ENCODE results near the gene TLX1. TPM values are rescaled to one million over a fixed set of nuclear protein-coding genes. Genes with fewer than 3 reads are reported as not detected.

Gene TLX1
- total and polyA plus RNA-seq, 2 experiments from 2014 or later = 0.68 TPM; not detected in 1

GRCh38 chr10:101095550-101096213 lies 35.4 kb upstream of the TLX1 start:
- H3K36me3 ChIP-seq (replicated peaks; ENCODE audit: insufficient read depth, low read depth) = no peaks in the 10 kb centered on the region
- H3K27ac ChIP-seq = no peak overlapping the region
- H3K27me3 ChIP-seq = peaks cover 40% of the 10 kb centered on the region
- no peaks in the 10 kb centered on the region for H3K9me3 ChIP-seq (ENCODE audit: low read depth)
- no peaks in the 10 kb centered on the region for H4K20me1 ChIP-seq (ENCODE audit: insufficient read depth, poor library complexity, severe bottlenecking)
- peak; percentile 82 for DNase-seq (ENCODE audit: low spot score)
- H2AFZ ChIP-seq = no peak overlapping the region
- H3K4me3 ChIP-seq = no peak overlapping the region
- WGBS (ENCODE audit: low lambda C conversion rate, missing lambda C conversion rate) = 20% methylated on average over 7 of the region's 7 CpGs
- no peaks in the 10 kb centered on the region for H3K9me2 ChIP-seq (replicated peaks; ENCODE audit: insufficient read depth)
- H3K4me2 ChIP-seq = no peak overlapping the region
- H3K79me2 ChIP-seq = no peaks in the 10 kb centered on the region
- TF ChIP-seq EZH2 (IDR thresholded peaks at IDR 0.05; ENCODE audit: borderline replicate concordance) (no peak), EZH2phosphoT487 (IDR thresholded peaks at IDR 0.05; ENCODE audit: low read depth, severe bottlenecking, unreplicated experiment) (no peak)
- TF ChIP-seq, protein P1, sequence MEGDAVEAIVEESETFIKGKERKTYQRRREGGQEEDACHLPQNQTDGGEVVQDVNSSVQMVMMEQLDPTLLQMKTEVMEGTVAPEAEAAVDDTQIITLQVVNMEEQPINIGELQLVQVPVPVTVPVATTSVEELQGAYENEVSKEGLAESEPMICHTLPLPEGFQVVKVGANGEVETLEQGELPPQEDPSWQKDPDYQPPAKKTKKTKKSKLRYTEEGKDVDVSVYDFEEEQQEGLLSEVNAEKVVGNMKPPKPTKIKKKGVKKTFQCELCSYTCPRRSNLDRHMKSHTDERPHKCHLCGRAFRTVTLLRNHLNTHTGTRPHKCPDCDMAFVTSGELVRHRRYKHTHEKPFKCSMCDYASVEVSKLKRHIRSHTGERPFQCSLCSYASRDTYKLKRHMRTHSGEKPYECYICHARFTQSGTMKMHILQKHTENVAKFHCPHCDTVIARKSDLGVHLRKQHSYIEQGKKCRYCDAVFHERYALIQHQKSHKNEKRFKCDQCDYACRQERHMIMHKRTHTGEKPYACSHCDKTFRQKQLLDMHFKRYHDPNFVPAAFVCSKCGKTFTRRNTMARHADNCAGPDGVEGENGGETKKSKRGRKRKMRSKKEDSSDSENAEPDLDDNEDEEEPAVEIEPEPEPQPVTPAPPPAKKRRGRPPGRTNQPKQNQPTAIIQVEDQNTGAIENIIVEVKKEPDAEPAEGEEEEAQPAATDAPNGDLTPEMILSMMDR (IDR thresholded peaks at IDR 0.05; ENCODE audit: poor library complexity) = peak; percentile 78
- no peaks in the 10 kb centered on the region for H3K4me1 ChIP-seq (ENCODE audit: insufficient read depth)

GRCh38 chr10:101096378-101096777 lies 34.7 kb upstream of the TLX1 start:
- Histone ChIP-seq H3K9me3 (ENCODE audit: low read depth) (no peaks in the 10 kb centered on the region), H3K4me1 (ENCODE audit: insufficient read depth) (no peaks in the 10 kb centered on the region), H3K79me2 (no peaks in the 10 kb centered on the region), H3K27me3 (peaks cover 45% of the 10 kb centered on the region), H3K27ac (no peak overlapping the region), H2AFZ (no peak overlapping the region), H4K20me1 (ENCODE audit: insufficient read depth, poor library complexity, severe bottlenecking) (no peaks in the 10 kb centered on the region), H3K36me3 (replicated peaks; ENCODE audit: insufficient read depth, low read depth) (no peaks in the 10 kb centered on the region), H3K4me2 (no peak overlapping the region), H3K9me2 (replicated peaks; ENCODE audit: insufficient read depth) (no peaks in the 10 kb centered on the region), H3K4me3 (no peak overlapping the region)
- no peak for DNase-seq (ENCODE audit: low spot score)
- 92% methylated on average over 4 of the region's 4 CpGs for WGBS (ENCODE audit: low lambda C conversion rate, missing lambda C conversion rate)
- TF ChIP-seq EZH2 (IDR thresholded peaks at IDR 0.05; ENCODE audit: borderline replicate concordance) = no peak

DNA sequence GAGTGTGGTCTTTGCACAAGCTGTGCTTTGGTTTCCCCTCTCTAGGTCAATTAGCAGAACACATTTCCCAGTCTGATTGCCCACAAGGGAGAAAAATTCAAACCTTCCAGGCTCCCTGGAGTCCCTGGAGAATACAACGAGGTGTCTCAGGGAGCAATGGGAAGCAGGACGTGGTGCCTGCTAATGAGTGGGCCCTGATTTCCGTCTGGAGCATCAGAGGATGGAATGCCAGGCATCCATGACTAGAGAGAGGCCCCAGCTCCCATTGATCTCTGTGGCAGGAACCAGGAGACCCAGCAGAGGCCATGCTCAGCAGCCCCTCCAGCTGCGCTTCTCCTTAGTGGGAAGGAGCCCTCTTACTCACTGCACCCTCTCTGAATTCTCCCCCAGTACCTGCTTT lies 33.2 kb upstream of the TLX1 start:
- no peaks in the 10 kb centered on the region for H3K79me2 ChIP-seq
- H3K4me3 ChIP-seq = no peak overlapping the region
- no peaks in the 10 kb centered on the region for H3K9me2 ChIP-seq (replicated peaks; ENCODE audit: insufficient read depth)
- H2AFZ ChIP-seq = no peak overlapping the region
- no peak overlapping the region for H3K27ac ChIP-seq
- H3K4me1 ChIP-seq (ENCODE audit: insufficient read depth) = no peaks in the 10 kb centered on the region
- no peaks in the 10 kb centered on the region for H4K20me1 ChIP-seq (ENCODE audit: insufficient read depth, poor library complexity, severe bottlenecking)
- no peak overlapping the region for H3K4me2 ChIP-seq
- H3K27me3 ChIP-seq = peaks cover 44% of the 10 kb centered on the region
- H3K9me3 ChIP-seq (ENCODE audit: low read depth) = no peaks in the 10 kb centered on the region
- DNase-seq (ENCODE audit: low spot score) = no peak
- 43% methylated on average over 4 of the region's 4 CpGs for WGBS (ENCODE audit: low lambda C conversion rate, missing lambda C conversion rate)
- TF ChIP-seq, protein P1 (IDR thresholded peaks at IDR 0.05; ENCODE audit: poor library complexity) = no peak
- TF ChIP-seq EZH2phosphoT487 (IDR thresholded peaks at IDR 0.05; ENCODE audit: low read depth, severe bottlenecking, unreplicated experiment) (no peak), EZH2 (IDR thresholded peaks at IDR 0.05; ENCODE audit: borderline replicate concordance) (no peak)
- no peaks in the 10 kb centered on the region for H3K36me3 ChIP-seq (replicated peaks; ENCODE audit: insufficient read depth, low read depth)

DNA sequence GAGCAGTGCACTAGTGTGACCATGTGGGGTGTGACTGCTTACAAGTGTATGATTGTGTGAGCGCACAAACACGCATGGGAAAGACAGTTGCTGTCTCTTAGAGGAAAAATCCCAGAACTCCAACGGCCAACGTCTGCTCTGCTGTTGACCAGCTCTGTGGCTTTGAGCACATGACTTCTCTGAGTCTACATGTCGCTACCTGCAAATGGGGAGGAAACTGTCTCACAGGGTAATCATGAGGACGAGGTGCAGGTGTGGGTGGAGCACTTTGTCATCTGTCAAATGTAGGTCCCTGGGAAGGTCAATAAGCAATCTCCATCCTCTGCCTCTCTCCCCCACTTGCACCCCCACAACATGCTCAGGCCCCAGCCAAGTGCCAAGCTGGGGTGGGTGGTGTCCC lies 31.2 kb upstream of the TLX1 start:
- TF ChIP-seq EZH2 (IDR thresholded peaks at IDR 0.05; ENCODE audit: borderline replicate concordance) (no peak), EZH2phosphoT487 (IDR thresholded peaks at IDR 0.05; ENCODE audit: low read depth, severe bottlenecking, unreplicated experiment) (no peak)
- TF ChIP-seq, protein P1 (IDR thresholded peaks at IDR 0.05; ENCODE audit: poor library complexity) = no peak
- no peaks in the 10 kb centered on the region for H4K20me1 ChIP-seq (ENCODE audit: insufficient read depth, poor library complexity, severe bottlenecking)
- no peaks in the 10 kb centered on the region for H3K79me2 ChIP-seq
- no peak overlapping the region for H3K4me2 ChIP-seq
- WGBS (ENCODE audit: low lambda C conversion rate, missing lambda C conversion rate) = 72% methylated on average over 6 of the region's 6 CpGs
- H3K4me1 ChIP-seq (ENCODE audit: insufficient read depth) = no peaks in the 10 kb centered on the region
- DNase-seq (ENCODE audit: low spot score) = no peak
- H3K9me3 ChIP-seq (ENCODE audit: low read depth) = no peaks in the 10 kb centered on the region
- H3K4me3 ChIP-seq = no peak overlapping the region
- H3K27ac ChIP-seq = no peak overlapping the region
- no peak overlapping the region for H2AFZ ChIP-seq
- no peaks in the 10 kb centered on the region for H3K36me3 ChIP-seq (replicated peaks; ENCODE audit: insufficient read depth, low read depth)
- no peaks in the 10 kb centered on the region for H3K9me2 ChIP-seq (replicated peaks; ENCODE audit: insufficient read depth)
- H3K27me3 ChIP-seq = peaks cover 46% of the 10 kb centered on the region
